Thoracic aorta (tissue), 2 donors: ENCODE data around the gene SLC38A7. TPM values are rescaled to one million over a fixed set of nuclear protein-coding genes. Genes with fewer than 3 reads are reported as not detected.

Experiments
- ATAC-seq: fragments of 150-250 bp; one replicate; pipeline ENCODE4 v1.8.0; 2017; ENCODE audit warnings: low read depth; ENCODE audit not compliant: insufficient number of reproducible peaks, low FRiP score
- DNase-seq: peaks from one replicate; pipeline ENCODE4 v3.0.0-alpha.2; 2020; ENCODE audit warnings: low spot score
- H3K27ac ChIP-seq, 2 donors: fragments of 200-600 bp; sonication (generic); 1 replicate in 1 of 2; 2 replicates in 1 of 2; pipeline ENCODE4 v1.5.1; 2016; ENCODE audit warnings: mild to moderate bottlenecking in 2 of 2, moderate library complexity in 2 of 2
- H3K27me3 ChIP-seq: fragments of 200-600 bp; sonication (generic); replicated peaks from 2 replicates; pipeline ENCODE4 v1.6.0; 2016; ENCODE audit warnings: mild to moderate bottlenecking; ENCODE audit not compliant: insufficient read depth
- H3K36me3 ChIP-seq: fragments of 200-600 bp; sonication (generic); one replicate; pipeline ENCODE4 v1.5.1; 2016
- H3K4me1 ChIP-seq, 2 donors: fragments of 200-600 bp; sonication (generic); 1 replicate in 1 of 2; 2 replicates in 1 of 2; pipeline versions ENCODE4 v1.5.1 to v1.6.0; 2016; ENCODE audit warnings: low read depth in 2 of 2, mild to moderate bottlenecking in 1 of 2; ENCODE audit not compliant: control insufficient read depth in 1 of 2
- H3K4me3 ChIP-seq: fragments of 200-600 bp; sonication (generic); 2 replicates; pipeline ENCODE4 v1.5.1; 2016; ENCODE audit warnings: mild to moderate bottlenecking
- H3K9me3 ChIP-seq: fragments of 200-600 bp; sonication (generic); 2 replicates; pipeline ENCODE4 v1.5.1; 2016
- total RNA-seq, 2 donors: library from RNA; depleted of rRNA; stranded (reverse); fragments of >200 nt; gene quantifications; one replicate each; pipeline versions ENCODE4 v1.1.0 to v1.2.3, GENCODE V29; 2016
- TF ChIP-seq, protein P1 (sequence below): fragments of 200-600 bp; sonication (generic); IDR thresholded peaks from one replicate; pipeline ENCODE4 v1.5.1; 2019; ENCODE audit warnings: antibody characterized with exemption

Gene SLC38A7
- total RNA-seq, 2 donors from 2014 or later: 12.0 to 19.5 TPM

DNA sequence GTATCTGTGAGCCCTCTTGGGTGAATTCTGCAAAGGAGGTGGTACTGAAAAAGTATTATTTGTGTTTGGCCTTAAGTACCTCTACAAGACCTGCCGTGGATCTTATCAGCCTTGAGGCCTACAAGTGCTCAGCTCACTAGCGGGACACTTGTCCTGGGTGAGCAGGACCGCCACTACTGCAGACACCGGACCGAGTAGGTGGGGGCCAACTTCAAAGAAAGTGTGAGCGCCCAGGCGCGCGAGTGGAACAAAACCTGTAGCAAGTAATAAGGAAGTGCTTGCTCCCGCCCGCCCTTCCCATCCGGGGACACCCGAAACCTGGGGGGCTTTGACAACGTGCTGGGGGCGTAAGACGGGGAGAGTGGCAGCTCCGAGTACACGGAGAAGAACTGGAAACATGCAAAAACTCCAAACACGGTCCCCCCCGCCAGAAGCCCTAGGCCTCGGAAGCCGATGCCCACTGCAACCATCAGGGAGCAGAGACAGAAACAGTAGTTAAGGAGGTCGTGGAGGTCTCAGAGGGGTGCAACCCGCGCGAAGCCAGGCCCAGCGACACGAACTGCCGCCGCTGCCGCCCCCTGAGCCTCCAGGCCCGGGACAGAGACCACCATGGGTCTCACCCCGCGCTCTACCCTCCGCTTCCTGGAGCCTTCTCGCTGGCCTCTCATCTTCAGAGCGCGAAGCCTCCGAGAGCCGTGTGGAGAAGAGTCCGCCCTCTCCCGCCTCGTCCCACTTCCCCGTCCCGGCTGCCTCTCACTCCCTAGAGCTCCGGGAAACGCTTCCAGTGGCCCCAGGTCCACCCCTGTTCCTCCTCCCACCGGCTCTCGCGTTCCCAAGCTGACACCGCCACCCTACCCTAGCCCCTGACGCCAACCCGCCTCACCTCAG, 55.5 kb downstream of the SLC38A7 start:
- Histone ChIP-seq H3K27ac (peak overlapping the region; percentile 98), H3K27me3 (no peaks in the 10 kb centered on the region), H3K36me3 (peaks cover 1% of the 10 kb centered on the region), H3K4me1 (peaks cover 13 to 28% of the 10 kb centered on the region in 2 donors), H3K4me3 (peak overlapping the region; percentile 84), H3K9me3 (no peaks in the 10 kb centered on the region)
- ATAC-seq (no peak), DNase-seq (peak; percentile 6)
- TF ChIP-seq, protein P1, sequence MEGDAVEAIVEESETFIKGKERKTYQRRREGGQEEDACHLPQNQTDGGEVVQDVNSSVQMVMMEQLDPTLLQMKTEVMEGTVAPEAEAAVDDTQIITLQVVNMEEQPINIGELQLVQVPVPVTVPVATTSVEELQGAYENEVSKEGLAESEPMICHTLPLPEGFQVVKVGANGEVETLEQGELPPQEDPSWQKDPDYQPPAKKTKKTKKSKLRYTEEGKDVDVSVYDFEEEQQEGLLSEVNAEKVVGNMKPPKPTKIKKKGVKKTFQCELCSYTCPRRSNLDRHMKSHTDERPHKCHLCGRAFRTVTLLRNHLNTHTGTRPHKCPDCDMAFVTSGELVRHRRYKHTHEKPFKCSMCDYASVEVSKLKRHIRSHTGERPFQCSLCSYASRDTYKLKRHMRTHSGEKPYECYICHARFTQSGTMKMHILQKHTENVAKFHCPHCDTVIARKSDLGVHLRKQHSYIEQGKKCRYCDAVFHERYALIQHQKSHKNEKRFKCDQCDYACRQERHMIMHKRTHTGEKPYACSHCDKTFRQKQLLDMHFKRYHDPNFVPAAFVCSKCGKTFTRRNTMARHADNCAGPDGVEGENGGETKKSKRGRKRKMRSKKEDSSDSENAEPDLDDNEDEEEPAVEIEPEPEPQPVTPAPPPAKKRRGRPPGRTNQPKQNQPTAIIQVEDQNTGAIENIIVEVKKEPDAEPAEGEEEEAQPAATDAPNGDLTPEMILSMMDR: no peak

DNA sequence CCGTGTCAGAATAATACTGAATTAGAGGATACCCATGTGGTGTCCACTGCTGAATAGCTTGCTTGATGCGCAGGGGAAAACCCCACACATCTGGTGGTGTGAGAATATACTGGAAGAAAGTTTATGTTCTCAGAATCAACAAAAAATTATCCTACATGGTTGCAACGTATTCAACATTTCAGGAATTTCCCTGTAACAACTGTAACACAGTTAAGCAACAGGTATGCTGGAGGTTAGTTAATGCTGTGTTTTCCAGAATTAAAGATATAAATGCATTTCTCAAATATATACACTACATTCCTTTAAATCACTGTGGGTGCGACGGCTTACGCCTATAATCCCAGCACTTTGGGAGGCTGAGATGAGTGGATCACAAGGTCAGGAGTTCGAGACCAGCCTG, 60.4 kb downstream of the SLC38A7 start:
- peaks cover 13 to 24% of the 10 kb centered on the region in 2 donors for H3K4me1 ChIP-seq
- DNase-seq (no peak), ATAC-seq (no peak)
- H3K9me3 ChIP-seq: no peaks in the 10 kb centered on the region
- TF ChIP-seq, protein P1: no peak
- H3K4me3 ChIP-seq: no peak overlapping the region
- no peaks in the 10 kb centered on the region for H3K27me3 ChIP-seq
- H3K27ac ChIP-seq: no peak overlapping the region
- H3K36me3 ChIP-seq: peaks cover 18% of the 10 kb centered on the region

DNA sequence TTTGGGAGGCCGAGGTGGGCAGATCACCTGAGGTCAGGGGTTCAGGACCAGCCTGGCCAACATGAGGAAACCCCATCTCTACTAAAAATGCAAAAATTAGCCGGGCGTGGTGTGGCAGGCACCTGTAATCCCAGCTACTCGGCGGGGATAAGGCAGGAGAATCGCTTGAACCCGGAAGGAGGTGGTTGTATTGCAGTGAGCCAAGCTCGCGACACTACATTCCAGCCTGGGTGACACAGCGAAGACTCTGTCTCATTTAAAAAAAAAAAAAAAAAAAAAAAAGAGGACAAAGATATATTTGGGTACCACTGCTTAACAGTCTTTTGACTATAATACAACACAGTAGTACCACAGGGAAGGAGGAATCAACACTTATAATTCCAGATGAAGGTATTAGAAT, 64.2 kb downstream of the SLC38A7 start:
- no peaks in the 10 kb centered on the region for H3K4me1 ChIP-seq
- TF ChIP-seq, protein P1: no peak
- H3K4me3 ChIP-seq: no peak overlapping the region
- no peaks in the 10 kb centered on the region for H3K9me3 ChIP-seq
- H3K36me3 ChIP-seq: peaks cover 34% of the 10 kb centered on the region
- no peaks in the 10 kb centered on the region for H3K27me3 ChIP-seq
- H3K27ac ChIP-seq: no peak overlapping the region
- no peak for ATAC-seq
- DNase-seq: no peak

DNA sequence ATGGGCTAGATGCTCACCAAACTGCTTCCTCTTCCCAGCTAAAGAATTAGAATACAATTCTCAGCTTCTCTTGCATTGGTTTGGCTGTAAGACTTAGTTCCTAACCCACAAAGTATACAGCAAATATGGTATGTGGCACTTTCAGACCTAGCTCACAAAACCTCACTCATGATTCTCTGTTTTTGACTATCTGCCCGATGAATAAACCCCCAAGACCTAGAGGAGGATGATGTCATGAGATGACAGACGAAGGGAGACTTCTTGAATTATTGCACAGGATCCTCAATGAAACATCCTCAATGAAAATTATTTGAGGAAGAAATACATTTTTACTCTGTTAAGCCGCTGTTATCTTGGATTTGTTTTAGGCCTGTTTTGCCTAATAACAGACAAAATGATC, 69.3 kb downstream of the SLC38A7 start:
- Histone ChIP-seq H3K27ac (no peak overlapping the region), H3K36me3 (peaks cover 17% of the 10 kb centered on the region), H3K4me3 (no peak overlapping the region), H3K27me3 (no peaks in the 10 kb centered on the region), H3K4me1 (no peaks in the 10 kb centered on the region), H3K9me3 (no peaks in the 10 kb centered on the region)
- TF ChIP-seq, protein P1: no peak
- DNase-seq: no peak
- ATAC-seq: no peak

Other genes with a start within 250 kb of the SLC38A7 start
- 10 to 100 TPM in 1 of 2 donors, 1 to 10 TPM in 1; 2.2 to 11.0 TPM for gene NDRG4, start 184.6 kb downstream of the SLC38A7 start, total RNA-seq
- 10 to 100 TPM; 19.2 to 47.3 TPM for gene SETD6, start 169.3 kb downstream of the SLC38A7 start, total RNA-seq
- 100 to 1,000 TPM in 1 of 2 donors, 10 to 100 TPM in 1; 54.8 to 112 TPM for gene CNOT1, start 54.9 kb downstream of the SLC38A7 start, total RNA-seq
- gene GOT2, start 49.5 kb upstream of the SLC38A7 start, total RNA-seq: 10 to 100 TPM; 29.3 to 51.6 TPM